Measurements from ENCODE around the gene VDAC2.

DNA sequence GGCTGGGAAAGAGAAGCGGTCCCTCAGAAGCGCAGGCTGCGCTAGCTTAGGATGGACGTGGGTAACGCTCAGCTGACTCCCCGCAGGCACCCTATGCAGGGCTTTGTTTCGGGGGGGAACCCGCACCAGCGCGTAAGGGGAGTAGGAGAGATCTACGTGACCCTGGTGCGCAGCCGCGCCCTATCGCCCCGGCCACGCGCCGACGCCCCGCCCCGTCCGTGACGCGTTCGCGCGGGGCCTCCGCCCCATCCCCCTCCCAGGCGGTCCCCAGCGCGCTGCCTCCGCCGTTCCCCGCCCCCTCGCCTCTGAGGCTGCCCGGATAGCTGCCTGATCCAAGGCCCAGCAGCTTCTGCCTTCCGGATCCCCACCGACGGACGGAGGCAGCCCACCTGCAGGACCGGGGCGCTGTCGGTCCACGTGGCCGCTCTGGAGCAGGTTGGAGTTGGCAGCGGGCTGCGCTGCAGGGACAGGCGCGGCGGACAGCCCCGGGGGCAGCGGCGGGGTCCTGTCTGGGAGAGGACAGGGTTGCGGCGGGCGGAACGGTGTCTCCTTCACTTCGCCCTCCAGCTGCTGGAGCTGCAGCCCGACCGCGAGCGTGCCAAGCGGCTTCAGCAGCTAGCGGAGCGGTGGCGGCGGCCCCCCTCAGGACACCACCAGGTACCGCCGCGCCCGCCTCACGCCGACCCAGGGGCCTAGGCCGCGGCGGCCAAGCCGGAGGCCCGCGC lies at the start of gene VDAC2:
- no peak for TF ChIP-seq EZH2 (IDR thresholded peaks at IDR 0.05; ENCODE audit: borderline replicate concordance, low read depth, low read length, poor library complexity, severe bottlenecking)
- TF ChIP-seq, protein P1, sequence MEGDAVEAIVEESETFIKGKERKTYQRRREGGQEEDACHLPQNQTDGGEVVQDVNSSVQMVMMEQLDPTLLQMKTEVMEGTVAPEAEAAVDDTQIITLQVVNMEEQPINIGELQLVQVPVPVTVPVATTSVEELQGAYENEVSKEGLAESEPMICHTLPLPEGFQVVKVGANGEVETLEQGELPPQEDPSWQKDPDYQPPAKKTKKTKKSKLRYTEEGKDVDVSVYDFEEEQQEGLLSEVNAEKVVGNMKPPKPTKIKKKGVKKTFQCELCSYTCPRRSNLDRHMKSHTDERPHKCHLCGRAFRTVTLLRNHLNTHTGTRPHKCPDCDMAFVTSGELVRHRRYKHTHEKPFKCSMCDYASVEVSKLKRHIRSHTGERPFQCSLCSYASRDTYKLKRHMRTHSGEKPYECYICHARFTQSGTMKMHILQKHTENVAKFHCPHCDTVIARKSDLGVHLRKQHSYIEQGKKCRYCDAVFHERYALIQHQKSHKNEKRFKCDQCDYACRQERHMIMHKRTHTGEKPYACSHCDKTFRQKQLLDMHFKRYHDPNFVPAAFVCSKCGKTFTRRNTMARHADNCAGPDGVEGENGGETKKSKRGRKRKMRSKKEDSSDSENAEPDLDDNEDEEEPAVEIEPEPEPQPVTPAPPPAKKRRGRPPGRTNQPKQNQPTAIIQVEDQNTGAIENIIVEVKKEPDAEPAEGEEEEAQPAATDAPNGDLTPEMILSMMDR (conservative IDR thresholded peaks at IDR 0.05; ENCODE audit: low read depth, low read length) = no peak
